Trophoblast cell (in vitro differentiated cells and primary cell): ENCODE measurements around the gene ARHGAP26.

Source experiments
- DNase-seq, 2 donors: peaks; one replicate each; pipeline ENCODE4 v3.0.0-alpha.2; 2016
- H2AFZ ChIP-seq: 2 replicates; pipeline ENCODE4 v1.6.1; 2013; ENCODE audit warnings: low read length, moderate library complexity, mild to moderate bottlenecking; ENCODE audit not compliant: insufficient read depth, poor library complexity
- H2AK5ac ChIP-seq: 2 replicates; pipeline ENCODE4 v1.6.1; 2013; ENCODE audit warnings: mild to moderate bottlenecking, low read length
- H2BK120ac ChIP-seq: 2 replicates; pipeline ENCODE4 v1.6.1; 2013; ENCODE audit warnings: low read length, mild to moderate bottlenecking, moderate library complexity; ENCODE audit not compliant: insufficient read depth, poor library complexity
- H2BK12ac ChIP-seq: 2 replicates; pipeline ENCODE4 v1.6.1; 2013; ENCODE audit warnings: mild to moderate bottlenecking, low read length, moderate library complexity
- H2BK5ac ChIP-seq: 2 replicates; pipeline ENCODE4 v1.6.1; 2013; ENCODE audit warnings: low read length, low read depth, moderate library complexity, mild to moderate bottlenecking; ENCODE audit not compliant: poor library complexity
- H3K14ac ChIP-seq: 2 replicates; pipeline ENCODE4 v1.6.1; 2013; ENCODE audit warnings: mild to moderate bottlenecking, low read length
- H3K18ac ChIP-seq: 2 replicates; pipeline ENCODE4 v1.6.1; 2013; ENCODE audit warnings: mild to moderate bottlenecking, low read length
- H3K23ac ChIP-seq: 2 replicates; pipeline ENCODE4 v1.6.1; 2013; ENCODE audit warnings: low read length
- H3K27ac ChIP-seq: 2 replicates; pipeline ENCODE4 v1.5.1; 2013; ENCODE audit warnings: low read depth, mild to moderate bottlenecking, inconsistent platforms, low read length, moderate library complexity
- H3K27me3 ChIP-seq: 2 replicates; pipeline ENCODE4 v1.6.1; 2013; ENCODE audit warnings: inconsistent platforms, mild to moderate bottlenecking, low read length, moderate library complexity; ENCODE audit not compliant: insufficient read depth
- H3K36me3 ChIP-seq, 2 experiments: 1 replicate in 1 of 2; 2 replicates in 1 of 2; pipeline ENCODE4 v1.6.1; 2013; ENCODE audit warnings: low read length in 2 of 2, mild to moderate bottlenecking in 2 of 2, moderate library complexity in 1 of 2; ENCODE audit not compliant: insufficient read depth in 2 of 2, control insufficient read depth in 1 of 2
- H3K4ac ChIP-seq: 2 replicates; pipeline ENCODE4 v1.6.1; 2013; ENCODE audit warnings: low read depth, mild to moderate bottlenecking, low read length, moderate library complexity
- H3K4me1 ChIP-seq, 2 experiments: 1 replicate in 1 of 2; 2 replicates in 1 of 2; pipeline ENCODE4 v1.6.1; 2013; ENCODE audit warnings: low read length in 2 of 2, mild to moderate bottlenecking in 2 of 2, moderate library complexity in 1 of 2; ENCODE audit not compliant: insufficient read depth in 2 of 2, control insufficient read depth in 1 of 2
- H3K4me2 ChIP-seq: 2 replicates; pipeline ENCODE4 v1.6.1; 2013; ENCODE audit warnings: inconsistent platforms, mild to moderate bottlenecking, low read length, moderate library complexity
- H3K4me3 ChIP-seq: 2 replicates; pipeline ENCODE4 v1.5.1; 2013; ENCODE audit warnings: mild to moderate bottlenecking, low read depth, low read length, inconsistent platforms
- H3K79me1 ChIP-seq: one replicate; pipeline ENCODE4 v1.6.1; 2013; ENCODE audit warnings: low read length
- H3K79me2 ChIP-seq: 2 replicates; pipeline ENCODE4 v1.6.1; 2013; ENCODE audit warnings: low read length, mild to moderate bottlenecking; ENCODE audit not compliant: control insufficient read depth, insufficient read depth, poor library complexity
- H3K9ac ChIP-seq: 2 replicates; pipeline ENCODE4 v1.6.1; 2013; ENCODE audit warnings: mild to moderate bottlenecking, low read length
- H3K9me3 ChIP-seq: 2 replicates; pipeline ENCODE4 v1.6.1; 2013; ENCODE audit warnings: low read depth, mild to moderate bottlenecking, control low read depth, inconsistent platforms, low read length; ENCODE audit not compliant: insufficient read depth
- H4K12ac ChIP-seq: 2 replicates; pipeline ENCODE4 v1.6.1; 2013; ENCODE audit warnings: low read depth, mild to moderate bottlenecking, low read length, moderate library complexity
- H4K8ac ChIP-seq: 2 replicates; pipeline ENCODE4 v1.6.1; 2013; ENCODE audit warnings: low read depth, mild to moderate bottlenecking, low read length, moderate library complexity
- H4K91ac ChIP-seq: one replicate; pipeline ENCODE4 v1.6.1; 2013; ENCODE audit warnings: low read depth, mild to moderate bottlenecking, low read length, moderate library complexity
- WGBS: extraction: QIAGEN DNeasy Blood & Tissue Kit; methylation state at CpG from one replicate; pipeline ENCODE4 v1.1.7; 2013; ENCODE audit warnings: missing lambda C conversion rate; ENCODE audit not compliant: insufficient read length, insufficient coverage; ENCODE audit errors: extremely low coverage; 5-methylcytosine and 5-hydroxymethylcytosine counted together

The ARHGAP26 gene

GRCh38 chr5:143217804-143218160, 447.6 kb downstream of the ARHGAP26 start:
- H3K18ac ChIP-seq, result no peak overlapping the region
- no peaks in the 10 kb centered on the region for H3K27me3 ChIP-seq
- DNase-seq, result no peak
- H4K12ac ChIP-seq, result no peak overlapping the region
- H2BK5ac ChIP-seq, result no peak overlapping the region
- H3K9ac ChIP-seq, result no peak overlapping the region
- H4K91ac ChIP-seq, result no peak overlapping the region
- H3K36me3 ChIP-seq, result no peaks in the 10 kb centered on the region
- H2AK5ac ChIP-seq, result no peak overlapping the region
- no peak overlapping the region for H3K4me3 ChIP-seq
- no peaks in the 10 kb centered on the region for H3K9me3 ChIP-seq
- H3K79me1 ChIP-seq, result no peaks in the 10 kb centered on the region
- no peak overlapping the region for H3K4ac ChIP-seq
- H3K4me2 ChIP-seq, result no peak overlapping the region
- no peak overlapping the region for H3K23ac ChIP-seq
- H3K27ac ChIP-seq, result no peak overlapping the region
- H2BK120ac ChIP-seq, result no peak overlapping the region
- H3K4me1 ChIP-seq, result peaks cover 2 to 15% of the 10 kb centered on the region in 2 experiments
- no peaks in the 10 kb centered on the region for H3K79me2 ChIP-seq
- H3K14ac ChIP-seq, result no peak overlapping the region
- no peak overlapping the region for H2BK12ac ChIP-seq
- WGBS, result no CpG with 5 or more reads among the region's 2 CpGs
- no peak overlapping the region for H4K8ac ChIP-seq
- H2AFZ ChIP-seq, result no peak overlapping the region

GRCh38 chr5:143218517-143219170, 448.5 kb downstream of the ARHGAP26 start:
- Histone ChIP-seq H3K4me1 (peaks cover 0 to 10% of the 10 kb centered on the region in 2 experiments), H4K91ac (no peak overlapping the region), H3K36me3 (no peaks in the 10 kb centered on the region), H3K14ac (no peak overlapping the region), H3K4ac (no peak overlapping the region), H3K27ac (no peak overlapping the region), H3K9ac (no peak overlapping the region), H2BK12ac (no peak overlapping the region), H2AK5ac (no peak overlapping the region), H3K4me2 (no peak overlapping the region), H2BK120ac (no peak overlapping the region), H4K12ac (no peak overlapping the region), H3K18ac (no peak overlapping the region), H2BK5ac (no peak overlapping the region), H3K9me3 (no peaks in the 10 kb centered on the region), H3K27me3 (no peaks in the 10 kb centered on the region), H3K23ac (no peak overlapping the region), H2AFZ (no peak overlapping the region), H3K4me3 (no peak overlapping the region), H4K8ac (no peak overlapping the region), H3K79me2 (no peaks in the 10 kb centered on the region), H3K79me1 (no peaks in the 10 kb centered on the region)
- no peak for DNase-seq
- no CpG with 5 or more reads among the region's 4 CpGs for WGBS

GRCh38 chr5:143219696-143220095, 449.5 kb downstream of the ARHGAP26 start:
- no peaks in the 10 kb centered on the region for H3K79me1 ChIP-seq
- H3K4me3 ChIP-seq, result no peak overlapping the region
- no peaks in the 10 kb centered on the region for H3K79me2 ChIP-seq
- no peak overlapping the region for H3K14ac ChIP-seq
- H3K4me1 ChIP-seq, result peaks cover 0 to 6% of the 10 kb centered on the region in 2 experiments
- no peak overlapping the region for H3K4ac ChIP-seq
- H3K4me2 ChIP-seq, result no peak overlapping the region
- no peaks in the 10 kb centered on the region for H3K9me3 ChIP-seq
- no peak overlapping the region for H2BK5ac ChIP-seq
- DNase-seq, result no peak
- H3K9ac ChIP-seq, result no peak overlapping the region
- no peaks in the 10 kb centered on the region for H3K36me3 ChIP-seq
- H3K23ac ChIP-seq, result no peak overlapping the region
- no peak overlapping the region for H3K18ac ChIP-seq
- H4K8ac ChIP-seq, result no peak overlapping the region
- H2BK120ac ChIP-seq, result no peak overlapping the region
- no peak overlapping the region for H2BK12ac ChIP-seq
- H2AFZ ChIP-seq, result no peak overlapping the region
- WGBS, result no CpG with 5 or more reads among the region's 2 CpGs
- H4K12ac ChIP-seq, result no peak overlapping the region
- no peak overlapping the region for H4K91ac ChIP-seq
- H3K27me3 ChIP-seq, result no peaks in the 10 kb centered on the region
- H3K27ac ChIP-seq, result no peak overlapping the region
- H2AK5ac ChIP-seq, result no peak overlapping the region

GRCh38 chr5:143220748-143221251, 450.6 kb downstream of the ARHGAP26 start:
- H3K79me1 ChIP-seq, result no peaks in the 10 kb centered on the region
- no peaks in the 10 kb centered on the region for H3K27me3 ChIP-seq
- H3K9ac ChIP-seq, result no peak overlapping the region
- H3K4me2 ChIP-seq, result no peak overlapping the region
- H2AFZ ChIP-seq, result no peak overlapping the region
- H2BK120ac ChIP-seq, result no peak overlapping the region
- H3K14ac ChIP-seq, result no peak overlapping the region
- no peak for DNase-seq
- H3K4me1 ChIP-seq, result peaks cover 0 to 6% of the 10 kb centered on the region in 2 experiments
- H3K23ac ChIP-seq, result no peak overlapping the region
- peaks cover 1% of the 10 kb centered on the region for H3K9me3 ChIP-seq
- no peak overlapping the region for H4K91ac ChIP-seq
- WGBS, result no CpG with 5 or more reads among the region's 3 CpGs
- no peak overlapping the region for H4K12ac ChIP-seq
- H3K79me2 ChIP-seq, result no peaks in the 10 kb centered on the region
- no peak overlapping the region for H3K27ac ChIP-seq
- no peak overlapping the region for H3K18ac ChIP-seq
- H2BK5ac ChIP-seq, result no peak overlapping the region
- H3K36me3 ChIP-seq, result no peaks in the 10 kb centered on the region
- H2BK12ac ChIP-seq, result no peak overlapping the region
- H4K8ac ChIP-seq, result no peak overlapping the region
- no peak overlapping the region for H2AK5ac ChIP-seq
- no peak overlapping the region for H3K4ac ChIP-seq
- H3K4me3 ChIP-seq, result no peak overlapping the region
